Muscle layer of colon (tissue), 2 donors: ENCODE results near the gene MBD5.

ENCODE experiments used
- H3K27ac ChIP-seq: one replicate; pipeline ENCODE4 v1.7.0; 2013; ENCODE audit warnings: low read depth, mild to moderate bottlenecking, low read length, moderate library complexity
- H3K27me3 ChIP-seq, 2 donors: one replicate each; pipeline ENCODE4 v1.7.0; 2013; ENCODE audit warnings: low read length in 2 of 2, mild to moderate bottlenecking in 2 of 2; ENCODE audit not compliant: insufficient read depth in 2 of 2, control insufficient read depth in 1 of 2
- H3K36me3 ChIP-seq: one replicate; pipeline ENCODE4 v1.7.0; 2013; ENCODE audit warnings: mild to moderate bottlenecking, low read length; ENCODE audit not compliant: insufficient read depth
- H3K4me1 ChIP-seq: one replicate; pipeline ENCODE4 v1.7.0; 2013; ENCODE audit warnings: mild to moderate bottlenecking, low read length; ENCODE audit not compliant: insufficient read depth
- H3K4me3 ChIP-seq, 2 donors: one replicate each; pipeline ENCODE4 v1.7.0; 2013; ENCODE audit warnings: low read length in 2 of 2, low read depth in 1 of 2, mild to moderate bottlenecking in 1 of 2, moderate library complexity in 1 of 2
- H3K9ac ChIP-seq: one replicate; pipeline ENCODE4 v1.7.0; 2013; ENCODE audit warnings: low read length
- H3K9me3 ChIP-seq: one replicate; pipeline ENCODE4 v1.7.0; 2013; ENCODE audit warnings: mild to moderate bottlenecking, low read length
- donor health status: abdominal sarcoma.
- donor health status: Adenocarcinoma of cecum.

MBD5 gene

GRCh38 chr2:148259674-148260073 lies 238.8 kb downstream of the MBD5 start:
- no peaks in the 10 kb centered on the region for H3K4me1 ChIP-seq
- no peak overlapping the region for H3K27ac ChIP-seq
- no peaks in the 10 kb centered on the region for H3K36me3 ChIP-seq
- H3K4me3 ChIP-seq, result no peak overlapping the region
- no peaks in the 10 kb centered on the region for H3K9me3 ChIP-seq
- H3K9ac ChIP-seq, result no peak overlapping the region
- H3K27me3 ChIP-seq, result no peaks in the 10 kb centered on the region

DNA sequence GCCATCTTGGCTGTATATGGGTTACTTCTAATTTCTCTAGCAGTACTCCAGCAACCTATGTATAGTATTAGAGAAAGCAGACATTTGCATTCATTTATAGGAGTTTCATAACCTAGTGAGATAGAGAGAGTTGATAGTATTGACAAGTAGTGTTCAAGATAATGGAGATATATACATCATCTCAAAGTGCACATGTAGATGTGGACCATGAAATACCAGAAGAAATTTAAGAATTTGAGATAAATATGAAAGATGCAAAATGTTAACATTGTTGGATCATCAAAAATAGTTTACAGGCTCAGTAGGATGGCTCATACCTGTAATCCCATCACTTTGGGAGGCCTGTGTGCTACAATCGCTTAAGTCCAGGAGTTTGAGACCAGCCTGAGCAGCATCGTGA lies 243.0 kb downstream of the MBD5 start:
- H3K4me3 ChIP-seq, result no peak overlapping the region
- H3K9me3 ChIP-seq, result no peaks in the 10 kb centered on the region

GRCh38 chr2:148273158-148273691 lies 252.3 kb downstream of the MBD5 start:
- no peaks in the 10 kb centered on the region for H3K9me3 ChIP-seq
- H3K9ac ChIP-seq, result no peak overlapping the region
- H3K4me3 ChIP-seq, result no peak overlapping the region
- H3K36me3 ChIP-seq, result no peaks in the 10 kb centered on the region
- no peaks in the 10 kb centered on the region for H3K27me3 ChIP-seq
- peaks cover 6% of the 10 kb centered on the region for H3K4me1 ChIP-seq
- H3K27ac ChIP-seq, result no peak overlapping the region

More for the DNA sequence above, 243.0 kb downstream of the MBD5 start:
- no peaks in the 10 kb centered on the region for H3K4me1 ChIP-seq
- H3K36me3 ChIP-seq, result no peaks in the 10 kb centered on the region
- no peak overlapping the region for H3K27ac ChIP-seq
- H3K9ac ChIP-seq, result no peak overlapping the region
- no peaks in the 10 kb centered on the region for H3K27me3 ChIP-seq

DNA sequence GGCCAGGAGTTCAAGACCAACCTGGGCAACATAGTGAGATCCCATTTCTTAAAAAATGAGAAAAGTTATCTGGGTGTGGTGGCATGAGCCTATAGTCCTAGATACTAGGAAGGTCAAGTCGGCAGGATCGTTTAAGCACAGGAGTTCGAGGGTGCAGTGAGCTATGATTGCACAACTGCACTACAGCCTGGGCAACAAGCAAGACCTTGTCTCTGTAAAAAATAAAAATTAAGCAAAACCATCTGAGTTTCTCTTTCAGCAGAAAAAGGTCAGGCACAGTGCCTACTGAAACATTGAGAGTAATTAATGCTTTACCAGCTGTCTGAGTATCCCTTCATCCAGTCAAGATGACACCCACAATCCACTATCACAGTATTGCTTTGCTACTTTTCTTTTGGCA lies 258.3 kb downstream of the MBD5 start:
- Histone ChIP-seq H3K4me3 (no peak overlapping the region), H3K27ac (no peak overlapping the region), H3K9me3 (no peaks in the 10 kb centered on the region), H3K4me1 (no peaks in the 10 kb centered on the region), H3K36me3 (no peaks in the 10 kb centered on the region), H3K9ac (no peak overlapping the region), H3K27me3 (no peaks in the 10 kb centered on the region)

DNA sequence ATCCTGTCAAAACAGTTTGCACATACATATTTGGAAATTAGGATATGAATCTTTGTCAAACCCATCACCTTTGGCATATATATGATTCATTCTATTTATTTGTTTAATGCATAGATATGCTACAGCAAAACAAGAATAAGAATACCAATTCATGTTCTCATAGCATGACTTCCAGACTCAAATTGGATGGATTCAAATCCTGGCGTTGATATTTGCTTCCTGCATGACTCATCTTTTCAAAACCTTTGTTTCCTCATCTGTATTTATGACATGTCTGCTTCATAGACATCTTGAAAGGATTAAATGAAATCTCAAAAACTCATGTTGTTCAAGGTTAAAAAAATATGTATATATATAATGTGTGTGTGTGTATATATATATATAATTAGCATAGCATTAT lies 261.3 kb downstream of the MBD5 start:
- Histone ChIP-seq H3K9me3 (no peaks in the 10 kb centered on the region), H3K4me3 (no peak overlapping the region), H3K36me3 (no peaks in the 10 kb centered on the region), H3K27me3 (no peaks in the 10 kb centered on the region), H3K9ac (no peak overlapping the region), H3K27ac (no peak overlapping the region), H3K4me1 (no peaks in the 10 kb centered on the region)

DNA sequence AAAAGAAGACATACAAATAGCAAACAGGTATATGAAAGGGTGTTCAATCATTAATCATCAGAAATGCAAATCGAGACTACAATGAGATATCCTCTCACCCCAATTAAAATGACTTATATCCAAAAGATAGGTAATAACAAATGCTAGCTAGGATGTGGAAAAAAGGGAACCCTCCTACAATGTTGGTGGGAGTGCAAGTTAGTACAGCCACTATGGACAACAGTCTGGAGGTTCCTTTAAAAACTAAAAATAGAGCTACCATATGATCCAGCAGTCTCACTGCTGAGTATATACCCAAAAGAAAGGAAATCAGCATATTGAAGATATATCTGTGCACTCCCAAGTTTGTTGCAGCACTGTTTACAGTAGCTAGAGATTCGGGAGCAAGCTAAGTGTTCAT lies 271.5 kb downstream of the MBD5 start:
- no peaks in the 10 kb centered on the region for H3K9me3 ChIP-seq
- H3K27ac ChIP-seq, result no peak overlapping the region
- no peaks in the 10 kb centered on the region for H3K36me3 ChIP-seq
- no peak overlapping the region for H3K9ac ChIP-seq
- H3K27me3 ChIP-seq, result no peaks in the 10 kb centered on the region
- no peak overlapping the region for H3K4me3 ChIP-seq
- no peaks in the 10 kb centered on the region for H3K4me1 ChIP-seq

DNA sequence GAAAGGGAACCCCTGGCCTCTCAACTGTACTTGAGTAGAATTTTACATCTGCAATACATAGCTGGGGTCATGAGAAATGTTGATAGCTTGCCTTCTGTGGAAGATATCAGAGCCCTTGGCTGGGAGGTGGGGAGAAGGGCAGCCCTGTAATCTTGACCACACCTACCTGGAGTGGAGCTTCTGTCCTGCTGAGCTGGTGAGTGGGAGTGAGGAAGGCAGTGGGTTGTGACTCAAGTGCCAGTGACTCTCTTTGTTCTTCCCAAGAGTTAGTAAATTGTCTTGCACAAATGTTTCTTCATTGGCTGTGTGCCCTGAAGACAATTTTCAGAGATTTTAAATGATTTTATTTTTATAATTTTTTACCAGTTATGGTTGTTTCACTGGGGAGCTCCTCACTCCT lies 277.3 kb downstream of the MBD5 start:
- Histone ChIP-seq H3K36me3 (no peaks in the 10 kb centered on the region), H3K4me1 (peaks cover 3% of the 10 kb centered on the region), H3K9me3 (no peaks in the 10 kb centered on the region), H3K9ac (no peak overlapping the region), H3K4me3 (no peak overlapping the region), H3K27ac (no peak overlapping the region), H3K27me3 (no peaks in the 10 kb centered on the region)

DNA sequence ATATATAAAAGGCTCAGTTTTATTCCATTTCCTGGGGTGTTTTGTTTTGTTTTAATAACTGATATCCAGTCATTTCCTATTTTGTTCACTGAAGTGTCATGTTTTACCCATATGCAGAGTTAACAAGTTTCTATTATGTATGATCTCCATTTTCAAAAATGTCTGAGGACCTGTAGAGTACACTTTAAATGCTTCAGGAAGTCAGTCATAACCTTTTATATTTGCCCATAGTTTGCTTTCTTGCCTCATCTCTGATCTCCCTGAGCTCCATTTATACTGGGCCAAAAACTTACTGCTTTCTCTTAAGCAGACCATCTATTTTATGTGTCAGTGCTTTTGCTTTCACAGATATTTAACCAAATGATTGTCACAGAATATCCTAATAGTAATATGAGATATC lies 278.7 kb downstream of the MBD5 start:
- Histone ChIP-seq H3K4me1 (peaks cover 3% of the 10 kb centered on the region), H3K9me3 (no peaks in the 10 kb centered on the region), H3K4me3 (no peak overlapping the region), H3K27me3 (no peaks in the 10 kb centered on the region), H3K36me3 (no peaks in the 10 kb centered on the region), H3K27ac (no peak overlapping the region), H3K9ac (no peak overlapping the region)

- Histone ChIP-seq H3K36me3 (no peaks in the 10 kb centered on the region), H3K27me3 (no peaks in the 10 kb centered on the region), H3K4me1 (peaks cover 9% of the 10 kb centered on the region), H3K27ac (no peak overlapping the region), H3K9me3 (no peaks in the 10 kb centered on the region), H3K9ac (no peak overlapping the region), H3K4me3 (no peak overlapping the region)
Observed at GRCh38 chr2:148300544-148300943, 279.7 kb downstream of the MBD5 start.

- no peak overlapping the region for H3K27ac ChIP-seq
- no peaks in the 10 kb centered on the region for H3K9me3 ChIP-seq
- H3K36me3 ChIP-seq, result no peaks in the 10 kb centered on the region
- H3K9ac ChIP-seq, result no peak overlapping the region
- peaks cover 9% of the 10 kb centered on the region for H3K4me1 ChIP-seq
- H3K4me3 ChIP-seq, result no peak overlapping the region
- no peaks in the 10 kb centered on the region for H3K27me3 ChIP-seq
Observed at GRCh38 chr2:148301362-148301761, 280.5 kb downstream of the MBD5 start.

- Histone ChIP-seq H3K27ac (no peak overlapping the region), H3K4me3 (no peak overlapping the region), H3K27me3 (no peaks in the 10 kb centered on the region)
Observed at GRCh38 chr2:148302526-148302925, 281.6 kb downstream of the MBD5 start.

GRCh38 chr2:148303161-148303560 lies 282.3 kb downstream of the MBD5 start:
- H3K27ac ChIP-seq, result no peak overlapping the region
- no peak overlapping the region for H3K9ac ChIP-seq

More at GRCh38 chr2:148302526-148302925, 281.6 kb downstream of the MBD5 start:
- H3K9ac ChIP-seq, result no peak overlapping the region
- H3K4me1 ChIP-seq, result peaks cover 9% of the 10 kb centered on the region
- no peaks in the 10 kb centered on the region for H3K36me3 ChIP-seq
- H3K9me3 ChIP-seq, result no peaks in the 10 kb centered on the region

More at GRCh38 chr2:148303161-148303560, 282.3 kb downstream of the MBD5 start:
- Histone ChIP-seq H3K27me3 (no peaks in the 10 kb centered on the region), H3K4me3 (no peak overlapping the region), H3K9me3 (no peaks in the 10 kb centered on the region), H3K36me3 (no peaks in the 10 kb centered on the region), H3K4me1 (peaks cover 9% of the 10 kb centered on the region)
